Measurements from ENCODE around the gene THRSP.

The THRSP gene

GRCh38 chr11:78100676-78101472 is 37.2 kb downstream of the THRSP start:
- DNase-seq: no peak

- no peak for DNase-seq
Measured at GRCh38 chr11:78109081-78110015, 45.7 kb downstream of the THRSP start.

GRCh38 chr11:78110351-78110750 is 46.7 kb downstream of the THRSP start:
- DNase-seq: peak; percentile 15

DNA sequence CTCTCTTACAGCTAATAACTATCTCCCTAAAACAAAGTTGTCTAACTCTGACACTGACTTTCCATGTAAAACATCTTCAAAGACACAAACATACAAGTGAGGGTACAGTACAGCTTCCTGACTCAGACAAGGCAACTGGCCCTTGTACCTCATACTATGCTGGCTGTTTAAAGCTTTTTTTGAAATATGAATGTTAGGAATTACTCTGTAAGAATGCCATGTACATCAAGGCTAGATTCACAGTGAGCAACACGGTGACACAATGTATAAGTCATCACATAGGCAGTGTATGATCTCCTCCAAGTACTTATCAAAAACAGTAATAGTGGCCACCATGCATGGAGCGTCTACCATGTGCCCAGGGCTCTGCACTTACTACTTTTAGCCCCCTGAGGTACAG is 47.2 kb downstream of the THRSP start:
- peak; percentile 49 for DNase-seq

- DNase-seq: no peak
Measured at GRCh38 chr11:78111298-78111697, 47.6 kb downstream of the THRSP start.

- no peak for DNase-seq
Measured at GRCh38 chr11:78112582-78113275, 49.1 kb downstream of the THRSP start.
